ENCODE data around the gene SPDYA.
"Not testable (repeated sequence)": the region's sequence is repeated elsewhere in the genome, so short reads cannot be mapped to it uniquely, and the experiment has no call there.

SPDYA gene

DNA sequence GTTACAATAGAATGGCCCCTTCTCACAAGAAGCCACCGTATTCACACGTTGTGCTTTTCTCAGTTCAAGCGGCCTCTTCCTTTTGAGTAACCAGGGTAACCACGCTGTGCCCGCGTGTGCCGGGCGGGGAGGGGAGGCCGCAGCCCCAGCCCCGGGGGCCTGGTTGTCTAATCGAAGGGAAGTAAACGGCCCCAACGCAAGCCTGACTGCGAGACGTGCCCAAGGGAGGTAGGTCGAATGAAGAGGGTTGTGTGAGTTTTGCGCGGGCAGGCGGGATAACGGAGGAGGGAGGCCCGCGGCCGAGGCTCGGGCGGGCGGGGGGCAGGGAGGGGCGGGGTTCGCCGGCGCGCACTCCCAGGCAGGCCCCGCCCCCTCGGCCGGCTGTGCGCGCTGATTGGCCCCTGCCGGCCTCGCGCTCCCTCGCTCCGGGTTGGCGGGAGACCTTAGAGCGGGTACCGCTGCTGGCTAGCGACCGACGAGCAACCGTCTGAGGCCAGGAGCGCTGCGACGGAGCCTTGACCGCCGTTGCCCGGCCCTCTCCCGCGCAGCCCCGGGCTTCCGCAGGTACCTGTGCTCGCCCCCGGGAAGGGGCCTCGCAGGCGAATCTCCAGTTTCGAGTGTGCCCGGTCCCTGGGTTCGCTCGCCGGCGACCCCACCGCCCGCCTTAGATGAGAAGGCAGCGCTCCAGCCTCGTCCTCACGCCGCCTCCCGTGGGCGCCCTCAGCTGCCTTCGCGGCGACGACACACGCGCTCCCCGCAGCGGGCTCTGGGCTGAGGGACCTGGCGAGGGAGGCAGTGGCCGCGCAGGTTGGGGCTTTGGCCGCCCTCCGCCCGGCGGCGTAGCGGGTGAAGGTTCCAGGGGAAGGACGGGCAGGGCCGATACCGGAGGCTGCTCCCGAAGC, at the start of gene SPDYA:
Gene SPDYA, plus strand, starts transcription at position 451 of the 902 bp plus-strand sequence. CDS start 5,181 bp downstream, outside the sequence.
- H3K4me3 Mint-ChIP-seq, result peak within 1 kb of the TSS; percentile 82 to 87
- peaks cover 9% of the 10 kb centered on the region for H3K4me1 Mint-ChIP-seq
- peaks cover 9% of the 10 kb centered on the region for H3K27me3 Mint-ChIP-seq
- ATAC-seq (peak; percentile 93), DNase-seq (peak; percentile 79 to 80)
- H3K27ac Mint-ChIP-seq, result peak within 1 kb of the TSS; percentile 13 to 67
- no peaks in the 10 kb centered on the region for H3K9me3 Mint-ChIP-seq

GRCh38 chr2:28761420-28761819, 49.2 kb upstream of the SPDYA start:
- Mint-ChIP-seq H3K27ac (peak overlapping the region in 1 of 2 donors; percentile 33), H3K4me3 (no peak overlapping the region), H3K4me1 (peaks cover 64% of the 10 kb centered on the region), H3K27me3 (no peaks in the 10 kb centered on the region), H3K9me3 (no peaks in the 10 kb centered on the region)
- ATAC-seq, result no peak
- DNase-seq, result no peak

- DNase-seq (no peak), ATAC-seq (no peak)
- Mint-ChIP-seq H3K4me3 (no peak overlapping the region), H3K27ac (no peak overlapping the region), H3K4me1 (peaks cover 68% of the 10 kb centered on the region), H3K27me3 (no peaks in the 10 kb centered on the region), H3K9me3 (no peaks in the 10 kb centered on the region)
Observed at GRCh38 chr2:28764909-28765711, 45.5 kb upstream of the SPDYA start.

DNA sequence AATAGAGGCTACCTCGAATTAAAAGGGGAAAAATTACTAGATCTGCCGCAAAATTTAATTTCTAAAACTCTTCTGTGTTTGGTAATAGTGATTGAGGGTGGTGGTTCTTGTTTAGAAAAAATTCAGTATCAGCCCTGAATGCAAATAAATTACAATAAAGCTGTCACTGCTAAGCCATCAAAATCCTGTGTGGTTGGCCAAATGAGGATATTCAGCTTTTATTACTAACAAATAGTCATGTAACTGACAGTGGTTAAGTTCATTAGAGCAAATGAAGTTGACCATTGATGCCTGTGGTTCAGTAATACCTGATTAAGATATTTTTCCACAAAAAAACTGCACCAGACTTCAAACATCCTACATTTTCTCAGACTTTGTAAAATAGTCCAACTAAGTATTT, 44.6 kb upstream of the SPDYA start:
- DNase-seq, result no peak
- Mint-ChIP-seq H3K27ac (no peak overlapping the region), H3K9me3 (no peaks in the 10 kb centered on the region), H3K4me3 (no peak overlapping the region), H3K4me1 (peaks cover 73% of the 10 kb centered on the region), H3K27me3 (no peaks in the 10 kb centered on the region)
- no peak for ATAC-seq

DNA sequence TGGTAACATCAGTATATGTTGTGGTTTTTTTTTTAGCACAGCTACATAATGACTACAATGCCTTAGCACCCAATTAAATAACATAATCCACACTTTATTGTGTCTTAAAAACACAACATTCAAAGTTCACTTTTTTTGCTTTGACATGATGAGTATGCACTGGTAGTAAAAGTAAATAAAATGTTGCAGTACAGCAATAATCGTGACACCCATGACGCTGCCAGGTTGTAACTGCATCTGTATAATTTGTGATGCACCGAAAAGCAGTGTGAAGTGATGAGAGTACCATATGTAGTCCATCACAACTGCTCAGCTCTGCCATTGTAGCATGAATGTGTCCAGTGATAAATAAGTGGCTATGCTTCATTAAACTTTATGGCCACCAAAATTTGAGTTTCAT, 43.3 kb upstream of the SPDYA start:
- Mint-ChIP-seq H3K4me3 (no peak overlapping the region), H3K9me3 (no peaks in the 10 kb centered on the region), H3K27me3 (no peaks in the 10 kb centered on the region), H3K27ac (no peak overlapping the region), H3K4me1 (peaks cover 75% of the 10 kb centered on the region)
- DNase-seq, result no peak
- ATAC-seq, result no peak

DNA sequence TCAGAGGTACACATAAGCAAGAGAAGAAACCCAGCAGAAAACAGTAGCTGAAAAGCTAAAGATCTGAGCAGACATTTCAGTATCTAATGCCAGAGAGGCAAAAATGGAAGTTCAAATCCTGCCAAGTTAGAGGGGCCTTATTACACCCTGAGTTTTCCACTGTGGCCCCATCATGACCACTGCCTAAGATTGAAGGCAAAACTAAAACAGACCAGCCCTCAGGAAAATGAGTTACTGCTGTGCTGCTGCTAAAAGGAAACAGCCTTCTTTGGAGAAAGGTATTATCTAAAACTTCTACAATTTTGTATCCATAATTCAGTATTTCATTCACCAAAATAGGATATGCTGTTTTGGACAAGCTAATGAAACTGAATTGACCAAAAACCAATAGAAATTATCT, 42.2 kb upstream of the SPDYA start:
- ATAC-seq (no peak), DNase-seq (no peak)
- Mint-ChIP-seq H3K4me3 (no peak overlapping the region), H3K27ac (no peak overlapping the region), H3K9me3 (no peaks in the 10 kb centered on the region), H3K27me3 (no peaks in the 10 kb centered on the region), H3K4me1 (peaks cover 74% of the 10 kb centered on the region)

GRCh38 chr2:28768952-28769351, 41.7 kb upstream of the SPDYA start:
- H3K9me3 Mint-ChIP-seq, result no peaks in the 10 kb centered on the region
- ATAC-seq (no peak), DNase-seq (no peak)
- peak overlapping the region in 1 of 2 donors; percentile 16 for H3K27ac Mint-ChIP-seq
- no peaks in the 10 kb centered on the region for H3K27me3 Mint-ChIP-seq
- H3K4me3 Mint-ChIP-seq, result no peak overlapping the region
- peaks cover 73% of the 10 kb centered on the region for H3K4me1 Mint-ChIP-seq

DNA sequence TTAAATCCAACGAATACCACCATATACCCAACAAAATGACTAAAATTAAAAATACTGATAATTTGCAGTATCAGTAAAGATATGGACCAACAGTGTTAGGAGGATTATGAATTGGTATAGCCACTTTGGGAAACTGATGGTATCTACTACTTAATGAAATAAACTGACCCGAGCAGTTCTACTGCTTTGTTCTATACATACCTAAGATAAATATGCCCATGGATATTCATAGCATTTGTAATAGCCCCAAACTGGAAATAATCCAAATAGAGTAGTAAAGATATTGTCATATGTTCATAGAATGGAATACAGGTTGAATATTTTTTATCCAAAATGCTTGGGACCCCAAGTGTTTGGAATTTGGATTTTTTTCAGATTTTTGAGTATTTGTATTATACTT, 38.3 kb upstream of the SPDYA start:
- no peak overlapping the region for H3K27ac Mint-ChIP-seq
- ATAC-seq, result no peak
- no peak overlapping the region for H3K4me3 Mint-ChIP-seq
- H3K4me1 Mint-ChIP-seq, result peaks cover 62% of the 10 kb centered on the region
- no peaks in the 10 kb centered on the region for H3K27me3 Mint-ChIP-seq
- no peaks in the 10 kb centered on the region for H3K9me3 Mint-ChIP-seq
- DNase-seq, result no peak

DNA sequence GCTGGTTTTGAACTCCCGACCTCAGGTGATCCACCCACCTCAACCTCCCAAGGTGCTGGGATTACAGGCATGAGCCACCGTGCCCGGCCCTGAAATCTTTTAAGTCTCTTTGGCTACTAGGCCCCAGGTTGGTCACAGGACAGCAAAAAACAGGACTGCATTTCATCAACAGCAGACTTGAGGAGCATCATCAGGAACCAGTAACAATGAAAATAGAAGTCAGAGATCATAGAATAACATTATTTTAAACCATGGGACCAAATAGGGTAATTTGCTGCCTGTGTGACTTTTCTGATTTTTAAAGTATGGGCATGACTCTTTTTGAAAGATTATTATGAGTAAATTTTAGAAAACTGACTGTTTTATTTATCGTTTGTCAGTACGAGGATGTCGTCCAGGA, 34.2 kb upstream of the SPDYA start:
- no peaks in the 10 kb centered on the region for H3K9me3 Mint-ChIP-seq
- DNase-seq (no peak), ATAC-seq (no peak)
- peaks cover 30% of the 10 kb centered on the region for H3K4me1 Mint-ChIP-seq
- no peaks in the 10 kb centered on the region for H3K27me3 Mint-ChIP-seq
- no peak overlapping the region for H3K4me3 Mint-ChIP-seq
- no peak overlapping the region for H3K27ac Mint-ChIP-seq

DNA sequence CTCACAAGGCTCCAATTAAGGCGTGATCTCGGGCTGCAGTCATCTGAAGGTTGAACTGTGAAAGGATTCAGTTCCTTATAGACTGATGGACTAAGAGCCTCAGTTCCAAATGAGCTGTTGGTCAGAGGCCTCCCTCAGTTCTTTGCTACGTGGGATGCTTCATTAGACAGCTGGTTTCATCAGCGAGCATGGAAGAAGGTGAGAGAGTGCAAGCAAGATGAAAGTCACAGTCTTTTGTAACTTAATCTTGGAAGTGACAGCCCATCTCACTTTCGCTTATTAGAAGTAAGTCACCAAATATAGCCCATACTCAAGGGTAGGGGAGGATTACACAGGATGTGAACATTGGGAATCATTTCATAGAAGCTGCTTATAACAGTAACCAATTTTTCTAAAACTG, 32.2 kb upstream of the SPDYA start:
- no peaks in the 10 kb centered on the region for H3K9me3 Mint-ChIP-seq
- H3K4me1 Mint-ChIP-seq, result peaks cover 17% of the 10 kb centered on the region
- no peak overlapping the region for H3K4me3 Mint-ChIP-seq
- no peaks in the 10 kb centered on the region for H3K27me3 Mint-ChIP-seq
- H3K27ac Mint-ChIP-seq, result peak overlapping the region in 1 of 2 donors; percentile 27
- DNase-seq (no peak), ATAC-seq (no peak)

DNA sequence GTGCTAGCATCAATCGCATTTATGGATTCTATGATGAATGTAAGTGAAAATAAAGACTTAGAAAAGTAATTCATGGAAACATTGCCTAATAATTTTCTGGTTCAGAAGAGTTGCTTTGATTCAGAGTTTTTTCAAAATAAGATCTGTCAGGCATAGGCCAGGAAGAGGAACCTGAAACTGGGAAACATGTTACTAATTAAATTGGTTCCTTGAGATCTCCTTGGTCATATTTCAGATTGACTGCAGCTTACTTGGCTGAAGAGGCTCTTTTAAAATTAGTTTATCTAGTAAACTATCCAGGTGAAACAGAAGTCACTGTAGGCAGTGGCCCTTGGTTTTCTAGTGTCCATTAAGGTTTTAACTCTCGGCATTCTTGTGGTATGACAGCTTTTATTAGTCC, 31.6 kb upstream of the SPDYA start:
- ATAC-seq (no peak), DNase-seq (no peak)
- H3K9me3 Mint-ChIP-seq, result no peaks in the 10 kb centered on the region
- no peak overlapping the region for H3K4me3 Mint-ChIP-seq
- H3K4me1 Mint-ChIP-seq, result peaks cover 13% of the 10 kb centered on the region
- H3K27me3 Mint-ChIP-seq, result no peaks in the 10 kb centered on the region
- no peak overlapping the region for H3K27ac Mint-ChIP-seq

DNA sequence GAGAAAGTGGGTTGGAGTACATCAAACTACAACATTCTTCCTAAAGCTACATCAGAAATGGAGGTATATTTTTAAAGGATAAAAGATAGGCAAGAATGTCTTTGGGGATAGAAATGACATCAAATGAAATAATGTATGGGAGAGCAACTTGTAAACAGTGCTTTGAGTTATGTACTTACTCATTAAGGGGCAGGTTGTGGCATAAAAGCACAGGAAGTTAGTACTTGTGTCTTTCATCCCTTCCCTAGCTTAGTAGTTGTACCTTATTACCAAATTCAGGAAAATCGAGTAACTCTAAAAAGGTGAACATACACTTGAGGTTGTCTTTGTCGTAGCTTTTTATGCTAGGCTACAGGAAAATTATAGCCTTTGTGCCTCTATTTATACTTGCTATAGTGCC, 30.1 kb upstream of the SPDYA start:
- peaks cover 11% of the 10 kb centered on the region for H3K4me1 Mint-ChIP-seq
- DNase-seq (no peak), ATAC-seq (no peak)
- H3K27ac Mint-ChIP-seq, result peak overlapping the region in 1 of 2 donors; percentile 37
- no peak overlapping the region for H3K4me3 Mint-ChIP-seq
- H3K27me3 Mint-ChIP-seq, result no peaks in the 10 kb centered on the region
- no peaks in the 10 kb centered on the region for H3K9me3 Mint-ChIP-seq

DNA sequence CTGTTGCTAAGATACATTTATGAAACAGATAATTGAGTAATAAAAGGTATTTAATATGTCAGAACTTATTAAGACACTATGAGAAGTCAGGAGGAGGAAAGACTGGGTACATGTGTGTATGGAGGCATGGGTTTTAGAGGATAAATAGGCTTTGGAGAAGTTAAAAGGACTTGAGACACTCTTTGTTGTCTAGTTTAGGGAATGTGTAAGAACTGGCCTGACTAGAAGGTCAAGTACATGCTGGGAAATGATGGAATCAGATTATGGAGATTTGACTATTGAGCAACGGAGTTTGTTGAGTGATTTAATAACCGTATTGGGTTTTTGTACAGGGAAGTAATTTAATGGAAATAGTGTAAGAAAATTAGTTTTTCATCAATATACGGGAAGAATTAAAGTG, 28.2 kb upstream of the SPDYA start:
- H3K27me3 Mint-ChIP-seq, result no peaks in the 10 kb centered on the region
- H3K4me3 Mint-ChIP-seq, result no peak overlapping the region
- peak overlapping the region in 1 of 2 donors; percentile 5 for H3K27ac Mint-ChIP-seq
- peaks cover 6% of the 10 kb centered on the region for H3K4me1 Mint-ChIP-seq
- DNase-seq, result no peak
- no peaks in the 10 kb centered on the region for H3K9me3 Mint-ChIP-seq
- ATAC-seq, result no peak

GRCh38 chr2:28784570-28784969, 26.1 kb upstream of the SPDYA start:
- not testable (repeated sequence) for H3K9me3 Mint-ChIP-seq, ATAC-seq, DNase-seq

GRCh38 chr2:28796620-28797019, 14.0 kb upstream of the SPDYA start:
- ATAC-seq, result no peak
- H3K4me3 Mint-ChIP-seq, result no peak overlapping the region
- no peaks in the 10 kb centered on the region for H3K27me3 Mint-ChIP-seq
- peaks cover 29% of the 10 kb centered on the region for H3K4me1 Mint-ChIP-seq
- no peaks in the 10 kb centered on the region for H3K9me3 Mint-ChIP-seq
- H3K27ac Mint-ChIP-seq, result no peak overlapping the region
- no peak for DNase-seq

More at GRCh38 chr2:28784570-28784969, 26.1 kb upstream of the SPDYA start:
- not testable (repeated sequence) for H3K4me3 Mint-ChIP-seq, H3K27me3 Mint-ChIP-seq, H3K27ac Mint-ChIP-seq, H3K4me1 Mint-ChIP-seq

GRCh38 chr2:28801726-28802125, 8.9 kb upstream of the SPDYA start:
- no peaks in the 10 kb centered on the region for H3K27me3 Mint-ChIP-seq
- H3K4me3 Mint-ChIP-seq, result no peak overlapping the region

More at GRCh38 chr2:28801726-28802125, 8.9 kb upstream of the SPDYA start:
- Mint-ChIP-seq H3K4me1 (peaks cover 11% of the 10 kb centered on the region), H3K9me3 (no peaks in the 10 kb centered on the region), H3K27ac (no peak overlapping the region)
- DNase-seq, result no peak
- ATAC-seq, result no peak
